Activated T-helper 17 cell treated with anti-CD3 and anti-CD28 coated beads, Interleukin-2, amount 50 U/mL, for 72 hours (primary cell): Measurements from ENCODE around the gene LRRN2. TPM values are rescaled to one million over a fixed set of nuclear protein-coding genes. Genes with fewer than 3 reads are reported as not detected.

Experiments
- ATAC-seq: fragments of 150-1000 bp; cut with Tn5 transposase; replicated peaks from 2 replicates; pipeline ENCODE4 v1.10.0; 2021; ENCODE audit warnings: mild to moderate bottlenecking, moderate library complexity
- H3K27ac Mint-ChIP-seq: one replicate; pipeline ENCODE4 v1.8.0; 2022; ENCODE audit warnings: mixed read lengths
- H3K27me3 Mint-ChIP-seq: one replicate; pipeline ENCODE4 v1.8.0; 2022; ENCODE audit warnings: mixed read lengths
- H3K36me3 Mint-ChIP-seq: one replicate; pipeline ENCODE4 v1.8.0; 2022; ENCODE audit warnings: low read depth, mild to moderate bottlenecking, mixed read lengths
- H3K4me1 Mint-ChIP-seq: one replicate; pipeline ENCODE4 v1.8.0; 2022; ENCODE audit warnings: mixed read lengths
- H3K4me3 Mint-ChIP-seq: one replicate; pipeline ENCODE4 v1.8.0; 2022; ENCODE audit warnings: mild to moderate bottlenecking, mixed read lengths
- H3K9me3 Mint-ChIP-seq: one replicate; pipeline ENCODE4 v1.8.0; 2022; ENCODE audit warnings: mixed read lengths
- total RNA-seq, 2 donors: library from RNA; stranded (reverse); gene quantifications; one replicate each; pipeline ENCODE4 v1.2.3, GENCODE V29; 2022

Gene LRRN2
- total RNA-seq, 2 donors from 2014 or later: not detected

DNA sequence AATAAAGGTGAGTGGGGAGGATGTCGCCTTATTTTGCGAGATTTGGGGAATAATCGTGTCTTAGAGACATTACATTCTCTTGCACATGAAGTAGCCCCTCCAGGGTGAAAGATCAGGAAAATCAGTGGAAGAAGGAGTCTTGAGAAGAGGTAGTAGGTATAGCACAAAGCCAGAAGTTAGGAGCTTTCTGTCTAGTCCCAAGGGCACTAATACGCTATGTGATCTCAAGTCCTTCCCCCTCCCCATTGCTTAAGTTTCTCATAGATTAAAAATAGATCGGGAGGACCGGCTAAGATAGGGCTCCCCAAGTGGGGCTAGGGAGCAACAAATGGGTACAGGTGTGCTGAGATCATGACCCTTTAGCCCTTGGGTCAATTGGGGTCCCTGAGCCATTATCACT is 13.5 kb downstream of the LRRN2 start:
- Mint-ChIP-seq H3K4me1 (no peaks in the 10 kb centered on the region), H3K4me3 (no peak overlapping the region), H3K36me3 (no peaks in the 10 kb centered on the region), H3K27ac (no peak overlapping the region), H3K9me3 (no peaks in the 10 kb centered on the region), H3K27me3 (peaks cover 3% of the 10 kb centered on the region)
- no peak for ATAC-seq

- H3K4me3 Mint-ChIP-seq: no peak overlapping the region
- no peaks in the 10 kb centered on the region for H3K9me3 Mint-ChIP-seq
- no peak for ATAC-seq
- no peaks in the 10 kb centered on the region for H3K27me3 Mint-ChIP-seq
- H3K36me3 Mint-ChIP-seq: no peaks in the 10 kb centered on the region
- H3K4me1 Mint-ChIP-seq: no peaks in the 10 kb centered on the region
- no peak overlapping the region for H3K27ac Mint-ChIP-seq
Observed at GRCh38 chr1:204670152-204670927, 15.2 kb downstream of the LRRN2 start.

- Mint-ChIP-seq H3K4me3 (no peak overlapping the region), H3K4me1 (no peaks in the 10 kb centered on the region), H3K27ac (no peak overlapping the region), H3K36me3 (no peaks in the 10 kb centered on the region), H3K27me3 (peaks cover 4% of the 10 kb centered on the region), H3K9me3 (no peaks in the 10 kb centered on the region)
- no peak for ATAC-seq
Observed at GRCh38 chr1:204669579-204669978, 16.0 kb downstream of the LRRN2 start.

DNA sequence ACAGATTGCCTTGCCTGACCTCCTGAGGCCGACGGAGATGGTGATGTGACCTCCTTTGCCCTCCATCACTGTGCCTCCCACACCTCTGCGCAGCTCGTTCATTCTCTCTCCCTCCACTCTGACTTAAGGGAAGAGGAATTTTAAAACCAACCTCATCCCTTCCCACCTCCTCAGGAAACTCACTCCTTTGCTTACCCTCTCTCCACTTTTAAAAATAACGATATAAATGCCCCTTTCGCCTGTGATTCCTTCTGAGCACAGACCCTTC is 21.2 kb downstream of the LRRN2 start:
- no peak for ATAC-seq
- H3K36me3 Mint-ChIP-seq: no peaks in the 10 kb centered on the region
- peaks cover 20% of the 10 kb centered on the region for H3K27me3 Mint-ChIP-seq
- H3K9me3 Mint-ChIP-seq: no peaks in the 10 kb centered on the region
- no peaks in the 10 kb centered on the region for H3K4me1 Mint-ChIP-seq
- H3K4me3 Mint-ChIP-seq: no peak overlapping the region
- no peak overlapping the region for H3K27ac Mint-ChIP-seq

DNA sequence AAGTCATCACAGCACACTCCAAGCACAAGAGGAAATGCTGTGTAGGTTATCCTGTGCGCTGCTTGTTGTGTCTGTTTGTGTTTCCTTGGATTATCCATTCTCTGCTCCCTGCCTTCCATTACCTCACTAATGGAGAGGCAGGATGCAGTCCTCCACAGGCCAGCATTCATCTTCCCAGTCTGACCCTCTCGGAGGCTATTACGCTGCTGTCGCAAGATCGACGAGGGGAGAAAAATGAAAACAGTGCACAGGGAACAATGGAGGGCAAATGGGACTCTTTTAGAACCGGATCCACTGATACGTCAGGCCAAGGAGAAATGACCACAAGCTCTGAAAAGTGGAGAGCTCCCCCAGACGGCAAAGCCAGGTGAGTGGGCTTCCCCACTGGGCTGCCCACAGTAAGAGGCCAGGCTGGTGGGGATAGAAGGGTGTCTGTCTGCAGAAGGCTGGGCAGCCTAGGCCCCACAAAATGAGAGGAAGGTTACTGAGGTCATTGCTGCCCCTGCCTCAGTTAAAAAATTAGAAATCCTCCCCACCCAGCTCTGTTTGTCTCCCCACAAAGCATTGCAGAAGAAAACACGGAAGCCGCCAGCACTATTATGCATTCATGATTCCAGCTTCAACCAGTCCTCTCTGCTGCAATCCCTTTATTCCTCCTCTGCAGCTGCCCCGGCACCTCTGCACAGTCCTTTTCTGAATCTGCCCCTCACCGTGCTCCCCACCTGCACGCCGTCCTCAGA is 21.7 kb downstream of the LRRN2 start:
- no peaks in the 10 kb centered on the region for H3K9me3 Mint-ChIP-seq
- H3K27ac Mint-ChIP-seq: no peak overlapping the region
- no peak overlapping the region for H3K4me3 Mint-ChIP-seq
- H3K36me3 Mint-ChIP-seq: no peaks in the 10 kb centered on the region
- no peak for ATAC-seq
- H3K27me3 Mint-ChIP-seq: peaks cover 20% of the 10 kb centered on the region
- no peaks in the 10 kb centered on the region for H3K4me1 Mint-ChIP-seq

DNA sequence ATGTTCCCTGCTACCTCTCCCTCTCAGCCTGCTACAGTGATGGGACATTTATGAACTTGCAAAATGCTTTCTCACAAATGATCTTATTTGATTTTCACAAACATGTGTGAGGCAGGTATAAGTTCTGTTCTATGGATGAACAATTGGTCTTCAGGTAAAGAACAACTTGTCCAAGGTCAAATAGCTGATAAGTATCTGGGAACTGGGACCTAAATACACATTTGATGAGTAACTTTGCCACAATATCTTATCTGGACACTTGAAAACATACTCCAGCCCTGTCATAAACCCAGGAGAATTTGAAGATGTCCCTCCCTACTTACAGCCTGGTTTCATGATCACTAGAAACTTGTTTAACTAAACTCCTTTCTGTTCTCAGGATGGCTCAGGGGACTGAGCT is 23.0 kb downstream of the LRRN2 start:
- Mint-ChIP-seq H3K27me3 (peaks cover 20% of the 10 kb centered on the region), H3K9me3 (no peaks in the 10 kb centered on the region), H3K36me3 (no peaks in the 10 kb centered on the region), H3K4me3 (no peak overlapping the region), H3K27ac (no peak overlapping the region), H3K4me1 (no peaks in the 10 kb centered on the region)
- ATAC-seq: no peak

DNA sequence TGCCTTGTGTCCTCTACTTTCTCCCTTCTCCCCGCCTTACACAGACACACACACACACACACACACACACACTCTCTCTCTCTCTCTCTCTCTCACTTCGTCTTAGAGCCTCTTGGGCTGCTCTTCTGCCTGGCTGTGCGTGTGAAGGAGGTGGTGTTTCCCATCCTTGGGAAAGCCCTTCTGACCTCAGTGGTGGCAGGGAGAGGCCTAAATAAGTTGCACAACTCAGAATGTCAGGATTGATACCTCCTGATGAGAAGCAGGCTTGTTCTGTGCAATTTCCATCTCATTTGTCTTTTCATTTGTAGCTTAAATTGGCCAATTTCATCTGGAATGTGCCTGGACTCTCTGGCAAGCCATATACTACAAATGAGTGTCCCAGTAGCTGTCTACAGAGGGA is 25.0 kb downstream of the LRRN2 start:
- ATAC-seq: no peak
- peaks cover 31% of the 10 kb centered on the region for H3K27me3 Mint-ChIP-seq
- no peaks in the 10 kb centered on the region for H3K4me1 Mint-ChIP-seq
- H3K4me3 Mint-ChIP-seq: no peak overlapping the region
- no peaks in the 10 kb centered on the region for H3K36me3 Mint-ChIP-seq
- H3K9me3 Mint-ChIP-seq: no peaks in the 10 kb centered on the region
- no peak overlapping the region for H3K27ac Mint-ChIP-seq

GRCh38 chr1:204659056-204659455 is 26.5 kb downstream of the LRRN2 start:
- H3K27me3 Mint-ChIP-seq: peaks cover 23% of the 10 kb centered on the region
- H3K9me3 Mint-ChIP-seq: no peaks in the 10 kb centered on the region
- no peak for ATAC-seq
- no peaks in the 10 kb centered on the region for H3K36me3 Mint-ChIP-seq
- no peak overlapping the region for H3K27ac Mint-ChIP-seq
- no peak overlapping the region for H3K4me3 Mint-ChIP-seq
- no peaks in the 10 kb centered on the region for H3K4me1 Mint-ChIP-seq

DNA sequence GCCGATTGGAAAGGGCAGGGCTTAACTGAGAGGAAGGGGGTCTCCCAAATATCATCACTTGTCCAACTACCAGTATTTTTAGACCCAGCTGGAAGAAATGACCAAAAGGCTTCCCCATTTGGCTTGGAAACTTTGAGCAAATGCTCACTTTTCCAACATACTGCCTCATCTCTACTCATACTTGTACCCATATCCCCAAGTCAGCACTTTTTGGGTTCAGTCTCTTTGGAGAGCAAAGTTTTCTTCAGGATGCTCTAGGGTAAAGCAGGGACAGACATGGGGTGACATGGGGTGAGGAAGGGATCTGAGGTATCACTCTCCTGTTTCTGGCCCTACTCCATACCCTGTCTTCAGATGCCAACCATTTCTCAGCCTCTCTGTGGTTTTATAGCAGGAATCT is 27.2 kb downstream of the LRRN2 start:
- H3K27me3 Mint-ChIP-seq: peaks cover 19% of the 10 kb centered on the region
- H3K36me3 Mint-ChIP-seq: no peaks in the 10 kb centered on the region
- no peak for ATAC-seq
- H3K4me3 Mint-ChIP-seq: no peak overlapping the region
- H3K27ac Mint-ChIP-seq: no peak overlapping the region
- H3K4me1 Mint-ChIP-seq: no peaks in the 10 kb centered on the region
- no peaks in the 10 kb centered on the region for H3K9me3 Mint-ChIP-seq

DNA sequence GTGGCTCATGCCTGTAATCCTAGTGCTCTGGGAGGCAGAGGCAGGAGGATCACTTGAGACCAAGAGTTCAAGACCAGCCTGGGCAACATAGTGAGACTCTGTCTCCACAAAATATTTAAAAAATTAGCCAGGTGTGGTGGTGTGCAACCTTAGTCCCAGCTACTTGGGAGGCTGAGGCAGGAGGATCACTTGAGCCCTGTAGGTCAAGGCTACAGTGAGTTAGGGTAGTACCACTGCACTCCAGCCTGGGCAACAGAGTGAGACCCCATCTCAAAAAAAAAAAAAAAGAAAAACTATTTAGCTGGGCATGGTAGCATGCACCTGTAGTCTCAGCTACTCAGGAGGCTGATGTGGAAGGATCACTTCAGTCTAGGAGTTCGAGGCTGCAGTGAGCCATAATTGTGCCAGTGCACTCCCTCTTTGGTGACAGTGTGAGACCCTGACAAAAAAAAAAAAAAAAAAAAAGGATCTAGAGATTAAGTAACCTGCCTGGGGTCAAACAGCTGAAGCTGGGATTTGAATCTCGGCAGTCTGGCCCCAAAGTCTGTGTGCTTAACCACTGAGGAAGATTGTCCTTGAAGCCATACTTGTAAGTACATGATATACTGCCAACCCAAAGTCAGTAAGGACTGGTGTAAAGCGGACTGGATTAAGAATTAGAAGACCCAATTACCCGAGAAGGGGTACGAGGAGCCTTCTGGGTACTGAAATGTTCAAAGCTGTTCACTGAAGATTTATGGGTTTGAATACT is 31.8 kb downstream of the LRRN2 start:
- ATAC-seq: no peak
- H3K4me3 Mint-ChIP-seq: no peak overlapping the region
- H3K4me1 Mint-ChIP-seq: no peaks in the 10 kb centered on the region
- H3K27ac Mint-ChIP-seq: no peak overlapping the region
- H3K27me3 Mint-ChIP-seq: peaks cover 28% of the 10 kb centered on the region
- no peaks in the 10 kb centered on the region for H3K9me3 Mint-ChIP-seq
- no peaks in the 10 kb centered on the region for H3K36me3 Mint-ChIP-seq

DNA sequence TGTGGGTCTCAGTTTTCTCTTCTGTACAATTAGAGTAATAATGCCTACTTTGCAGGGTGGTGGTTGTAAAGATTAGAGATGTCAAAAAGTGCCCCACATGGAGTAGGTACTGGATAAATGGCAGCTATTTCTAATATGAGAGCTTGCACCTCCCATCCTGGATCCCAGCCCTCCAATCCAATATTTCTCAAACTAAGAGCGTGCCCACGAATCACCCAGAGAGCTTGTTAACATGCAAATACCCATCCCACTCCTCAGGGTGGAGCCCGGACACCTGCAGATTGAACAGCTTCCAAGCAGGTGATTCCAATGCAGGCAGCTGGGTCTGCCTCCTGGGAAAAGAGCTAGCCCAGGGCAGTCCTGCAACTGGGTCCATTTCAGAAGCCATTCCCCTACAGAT is 33.0 kb downstream of the LRRN2 start:
- Mint-ChIP-seq H3K4me3 (no peak overlapping the region), H3K36me3 (no peaks in the 10 kb centered on the region), H3K4me1 (no peaks in the 10 kb centered on the region), H3K9me3 (no peaks in the 10 kb centered on the region), H3K27ac (no peak overlapping the region), H3K27me3 (peaks cover 28% of the 10 kb centered on the region)
- no peak for ATAC-seq

GRCh38 chr1:204651843-204652421 is 33.6 kb downstream of the LRRN2 start:
- no peak overlapping the region for H3K4me3 Mint-ChIP-seq
- H3K9me3 Mint-ChIP-seq: no peaks in the 10 kb centered on the region
- H3K27ac Mint-ChIP-seq: no peak overlapping the region
- H3K4me1 Mint-ChIP-seq: no peaks in the 10 kb centered on the region
- no peaks in the 10 kb centered on the region for H3K36me3 Mint-ChIP-seq
- ATAC-seq: no peak
- peaks cover 24% of the 10 kb centered on the region for H3K27me3 Mint-ChIP-seq

- Mint-ChIP-seq H3K4me1 (no peaks in the 10 kb centered on the region), H3K36me3 (no peaks in the 10 kb centered on the region), H3K4me3 (no peak overlapping the region), H3K9me3 (no peaks in the 10 kb centered on the region), H3K27ac (no peak overlapping the region), H3K27me3 (peaks cover 20% of the 10 kb centered on the region)
- ATAC-seq: no peak
Observed at GRCh38 chr1:204650911-204651570, 34.5 kb downstream of the LRRN2 start.

DNA sequence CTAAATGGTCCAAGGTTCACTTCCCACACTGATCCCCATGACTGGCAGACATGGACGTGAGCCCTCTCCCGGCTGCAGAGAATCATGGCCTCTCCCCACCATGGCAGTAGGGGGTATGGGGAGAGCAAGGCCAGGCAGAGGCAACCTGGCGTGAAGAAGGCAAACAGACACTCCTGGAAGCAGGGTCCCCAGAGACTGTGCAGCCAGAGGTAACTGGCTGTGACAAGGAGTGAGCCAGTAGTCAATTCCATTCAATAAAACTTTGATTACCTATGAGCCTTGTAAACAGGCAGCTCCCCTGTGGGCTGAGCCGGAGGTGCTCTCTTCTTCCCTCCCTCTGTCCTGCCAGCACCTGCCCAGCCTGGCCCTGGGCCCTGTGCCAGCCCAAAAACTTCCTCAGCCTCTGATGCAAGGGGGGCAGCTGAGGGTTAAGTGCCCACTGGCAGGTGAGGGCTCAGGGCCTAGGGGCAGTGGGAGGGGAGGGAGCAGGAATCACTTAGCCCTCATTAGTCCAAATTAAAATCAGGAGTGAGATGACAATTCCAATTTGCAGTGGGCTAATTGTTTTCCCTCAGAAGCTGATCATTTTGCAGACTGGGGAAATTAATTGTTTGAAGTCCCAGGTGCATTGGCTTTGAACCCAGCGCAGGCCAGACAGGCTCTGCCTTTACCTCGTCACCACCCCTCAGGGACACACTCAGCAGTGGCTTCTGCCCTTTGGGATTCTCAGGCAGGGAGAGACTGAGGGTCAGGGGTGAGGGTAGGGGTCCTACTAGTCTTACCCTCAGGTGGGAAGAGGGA is 35.6 kb downstream of the LRRN2 start:
- H3K4me3 Mint-ChIP-seq: no peak overlapping the region
- no peaks in the 10 kb centered on the region for H3K36me3 Mint-ChIP-seq
- H3K27ac Mint-ChIP-seq: no peak overlapping the region
- no peaks in the 10 kb centered on the region for H3K4me1 Mint-ChIP-seq
- no peaks in the 10 kb centered on the region for H3K9me3 Mint-ChIP-seq
- ATAC-seq: no peak
- peaks cover 16% of the 10 kb centered on the region for H3K27me3 Mint-ChIP-seq
